GM18873 (cell line): ENCODE data around the gene FAM89A.
"Not testable (repeated sequence)": the region's sequence is repeated elsewhere in the genome, so short reads cannot be mapped to it uniquely, and the experiment has no call there.

ENCODE experiments used
- ATAC-seq: cut with Tn5 transposase; IDR thresholded peaks from one replicate; pipeline ENCODE4 v1.9.1; 2021; ENCODE audit warnings: mild to moderate bottlenecking, moderate library complexity, moderate number of reproducible peaks; ENCODE audit not compliant: unreplicated experiment, low FRiP score

Gene FAM89A

DNA sequence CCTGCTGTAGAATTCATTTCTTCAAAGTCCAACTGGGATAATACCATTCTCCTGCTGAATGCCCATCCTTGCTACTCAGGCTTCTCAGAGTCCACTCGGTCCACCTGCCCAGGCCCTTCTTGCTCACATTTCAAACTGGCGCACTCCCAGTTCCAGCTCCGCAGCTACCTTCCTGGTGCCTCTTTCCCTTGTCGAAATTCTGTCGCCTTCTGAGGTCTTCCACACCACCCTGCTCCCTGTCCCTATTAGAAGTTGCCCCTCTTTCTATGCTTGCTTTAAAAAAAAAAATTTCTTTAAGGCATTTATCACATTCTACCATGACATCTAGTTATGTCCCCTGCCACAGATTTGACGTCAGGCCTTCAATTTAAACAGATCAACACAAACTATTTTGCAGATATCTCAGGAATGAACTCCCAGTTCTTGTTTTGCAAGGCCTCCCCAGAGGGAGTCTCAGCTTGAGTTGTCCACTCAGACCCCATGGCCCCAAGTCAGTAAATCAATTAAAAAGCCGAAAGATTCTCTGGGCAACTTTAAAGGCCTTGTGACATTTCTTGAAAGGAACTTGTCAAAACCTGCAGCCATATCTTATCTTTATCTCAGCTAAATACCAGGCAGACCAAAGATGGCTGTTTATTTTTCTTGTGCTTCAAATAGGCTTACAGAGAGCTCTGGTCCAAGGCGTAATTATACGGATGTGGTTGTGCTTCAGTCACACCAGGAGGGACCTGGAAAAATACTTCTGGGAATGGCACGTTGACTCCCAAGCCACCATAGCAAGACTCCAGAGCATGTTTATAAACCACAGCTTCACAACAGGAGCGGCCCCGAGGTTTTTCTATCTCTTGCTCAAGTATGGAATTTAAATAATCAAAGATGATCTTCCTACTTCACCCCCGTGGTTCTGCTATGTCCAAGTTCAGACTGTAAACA lies 2.2 kb downstream of the FAM89A start:
- no peak for ATAC-seq

DNA sequence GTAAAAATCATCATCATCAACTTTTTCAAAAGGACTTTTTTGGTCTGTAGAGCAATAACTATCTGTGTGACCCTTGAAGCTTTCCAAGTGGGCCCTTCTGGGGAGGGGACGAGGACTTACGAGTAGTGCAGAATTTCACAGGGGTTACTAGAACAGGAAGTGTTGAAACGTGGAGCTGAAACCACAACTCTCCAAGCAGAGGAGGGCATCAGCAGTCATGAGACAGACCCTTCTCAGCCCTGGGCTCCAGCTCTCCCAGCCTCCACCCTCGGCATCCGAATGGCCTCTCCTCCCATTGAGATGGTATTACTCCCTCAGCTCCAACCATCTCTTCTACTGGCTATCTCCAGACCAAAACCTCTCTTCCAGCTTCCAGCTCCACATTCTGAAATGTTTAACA lies 3.6 kb downstream of the FAM89A start:
- no peak for ATAC-seq

DNA sequence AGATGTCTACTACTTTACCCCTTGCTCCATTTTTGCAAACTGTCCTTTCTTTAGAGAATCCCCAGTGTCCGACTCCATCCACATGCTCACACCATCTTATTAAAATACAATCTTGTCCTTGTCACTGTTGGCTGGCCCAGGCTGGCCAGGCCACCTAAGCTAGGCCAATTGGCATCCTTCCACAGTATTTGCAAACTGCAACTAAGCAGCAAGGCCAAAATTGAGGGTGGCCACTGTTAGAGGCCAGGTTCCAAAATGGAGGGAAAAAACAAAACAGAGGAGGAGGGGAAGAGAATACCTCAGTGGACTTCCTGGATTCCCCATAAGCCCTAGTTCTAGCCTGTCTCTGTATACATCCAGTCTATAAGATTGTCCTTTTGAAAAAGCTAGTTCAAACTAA lies 4.3 kb downstream of the FAM89A start:
- no peak for ATAC-seq

DNA sequence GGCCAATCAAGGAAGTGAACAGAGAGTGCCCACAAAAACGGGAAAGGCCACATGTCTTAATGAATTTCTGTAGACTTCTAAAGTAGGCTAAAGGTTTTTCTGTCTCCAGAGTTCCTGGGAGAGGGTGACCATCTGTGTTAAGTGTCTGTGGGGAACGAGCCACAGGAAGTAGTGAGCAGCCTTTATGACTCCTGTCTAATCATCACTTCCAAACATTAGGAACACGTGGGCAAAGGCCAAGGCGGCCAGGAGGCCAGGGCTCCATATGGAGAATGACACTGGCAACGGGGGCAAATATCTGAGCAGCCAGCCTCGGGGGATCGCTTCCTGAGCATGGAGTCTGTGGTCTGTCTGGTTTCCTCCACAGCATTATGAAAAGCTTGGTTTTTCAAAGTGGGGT lies 7.1 kb downstream of the FAM89A start:
- no peak for ATAC-seq

DNA sequence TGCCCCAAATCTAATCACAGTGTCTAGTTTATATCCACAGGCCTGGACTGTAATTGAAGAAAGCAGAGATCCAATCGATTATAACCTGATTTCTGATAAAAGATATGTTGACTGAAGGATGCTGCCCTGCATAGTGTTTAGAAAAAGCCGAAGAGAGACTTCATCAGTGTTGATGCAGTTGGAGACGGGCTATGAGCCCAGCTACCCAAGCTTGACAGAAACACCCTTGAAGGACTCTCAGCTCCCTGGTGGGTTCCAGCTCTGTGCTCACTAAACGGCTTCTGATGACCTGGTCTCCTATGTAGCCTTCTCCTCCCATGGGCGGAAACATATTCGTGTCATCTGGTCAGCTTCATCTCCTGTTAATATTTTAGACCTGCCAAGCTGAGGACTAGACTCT lies 10.2 kb downstream of the FAM89A start:
- ATAC-seq: no peak

DNA sequence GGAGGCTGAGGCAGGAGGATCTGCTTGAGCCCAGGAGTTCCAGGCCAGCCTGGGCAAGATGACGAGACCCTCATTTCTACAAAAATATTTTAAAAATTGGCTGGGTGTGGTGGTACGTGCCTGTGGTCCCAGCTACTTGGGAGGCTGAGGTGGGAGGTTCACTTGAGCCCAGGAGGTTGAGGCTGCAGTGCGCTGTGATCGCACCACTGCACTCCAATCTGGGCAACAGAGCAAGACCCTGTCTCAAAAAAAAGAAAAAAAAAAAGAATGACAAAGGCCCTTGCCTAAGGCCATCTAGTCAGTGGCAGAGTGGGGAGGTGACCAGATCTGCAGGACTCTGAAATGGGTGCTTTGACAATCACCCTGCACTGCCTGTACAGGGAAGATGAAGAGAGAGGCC lies 10.8 kb downstream of the FAM89A start:
- not testable (repeated sequence) for ATAC-seq

DNA sequence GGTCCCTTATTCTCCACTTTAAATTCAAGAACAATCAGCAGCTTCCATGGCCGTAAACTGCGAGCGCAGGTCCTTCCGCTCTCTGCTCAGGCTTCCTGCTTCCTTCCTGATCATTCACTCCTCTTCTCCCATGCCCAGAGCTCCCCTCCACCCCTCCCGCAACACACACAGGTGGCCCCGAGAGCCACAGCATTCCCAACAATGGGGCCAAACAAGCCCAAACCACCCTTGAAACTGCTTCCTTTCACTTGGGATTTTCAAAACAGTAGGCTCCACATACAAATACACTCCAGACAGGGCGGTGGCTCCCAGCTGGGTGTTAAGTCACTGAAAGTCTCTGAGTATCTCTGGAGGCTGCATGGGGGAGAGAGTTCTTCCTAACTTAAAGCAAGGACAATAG lies 11.4 kb downstream of the FAM89A start:
- ATAC-seq: no peak

DNA sequence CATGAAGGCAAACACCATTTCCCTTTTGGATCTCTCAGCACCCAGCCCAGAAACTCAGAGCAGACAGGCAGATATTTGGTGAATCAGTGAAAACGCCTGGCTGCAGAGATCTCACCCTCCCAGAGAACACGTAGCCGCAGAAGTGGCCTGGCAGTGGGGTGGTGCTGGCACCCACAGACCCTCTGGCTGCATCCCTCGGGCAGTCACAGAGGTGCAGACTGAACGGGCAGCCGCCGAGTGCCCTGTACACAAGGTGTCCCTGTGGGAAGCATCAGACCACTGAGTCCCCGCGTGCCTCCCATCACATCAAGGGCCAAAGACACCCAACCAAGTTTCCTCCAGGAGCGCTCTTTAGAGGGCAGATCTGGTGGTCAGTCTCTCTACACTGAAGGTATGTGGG lies 12.1 kb downstream of the FAM89A start:
- no peak for ATAC-seq

DNA sequence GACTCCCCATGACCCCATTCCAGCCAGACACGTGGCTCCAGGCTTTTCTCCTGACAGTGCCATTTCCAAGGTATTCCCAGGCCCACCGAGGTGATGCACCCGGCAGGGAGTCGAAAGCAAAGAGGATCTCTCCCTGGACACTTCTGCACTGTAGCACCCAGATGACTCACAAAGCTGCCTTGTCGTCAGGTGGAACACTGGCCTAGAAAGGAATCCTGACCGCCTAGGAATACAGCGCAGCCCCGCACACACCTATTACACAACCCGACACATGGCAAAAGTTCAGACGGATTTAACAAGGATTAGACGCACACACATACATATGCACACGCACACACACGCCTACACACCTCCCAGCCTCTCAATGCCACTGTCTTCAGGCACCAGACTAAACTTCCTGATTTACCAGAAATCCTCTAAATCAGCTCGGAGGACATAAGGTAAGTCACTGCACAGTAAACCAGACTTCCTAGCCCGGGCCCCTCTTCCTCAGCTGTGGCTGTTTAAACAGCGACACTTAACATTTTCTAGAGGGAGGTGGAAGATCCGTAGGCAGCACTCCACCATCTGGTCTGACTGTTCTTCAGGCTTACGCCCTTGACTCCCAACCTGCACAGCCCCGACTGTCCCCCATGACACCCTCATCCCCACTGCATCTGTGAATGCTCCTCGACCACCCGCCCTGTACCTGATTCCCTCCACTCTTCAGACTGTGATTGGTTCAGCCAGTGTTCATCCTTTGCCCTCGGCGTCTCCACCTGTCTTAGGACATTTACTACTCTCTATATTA lies 12.7 kb downstream of the FAM89A start:
- ATAC-seq: no peak

DNA sequence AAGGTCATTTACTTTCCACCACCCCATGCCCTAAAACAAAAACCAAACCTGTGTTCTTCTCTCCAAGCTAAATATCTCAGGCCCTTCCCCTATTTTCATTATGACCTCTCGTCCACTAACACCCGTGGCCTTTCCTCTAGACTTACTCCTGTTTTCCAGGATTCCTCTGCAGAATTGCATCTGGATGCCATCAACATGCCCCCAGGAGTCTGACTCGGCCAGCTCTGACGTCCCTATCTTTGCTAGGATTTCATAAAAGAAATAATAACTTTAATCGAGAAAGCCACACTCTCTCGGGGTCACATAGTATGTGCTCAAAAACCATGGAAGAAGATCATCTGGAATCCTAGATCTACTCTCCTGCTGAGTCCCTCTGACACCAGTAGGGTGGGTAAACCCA lies 13.5 kb downstream of the FAM89A start:
- no peak for ATAC-seq

DNA sequence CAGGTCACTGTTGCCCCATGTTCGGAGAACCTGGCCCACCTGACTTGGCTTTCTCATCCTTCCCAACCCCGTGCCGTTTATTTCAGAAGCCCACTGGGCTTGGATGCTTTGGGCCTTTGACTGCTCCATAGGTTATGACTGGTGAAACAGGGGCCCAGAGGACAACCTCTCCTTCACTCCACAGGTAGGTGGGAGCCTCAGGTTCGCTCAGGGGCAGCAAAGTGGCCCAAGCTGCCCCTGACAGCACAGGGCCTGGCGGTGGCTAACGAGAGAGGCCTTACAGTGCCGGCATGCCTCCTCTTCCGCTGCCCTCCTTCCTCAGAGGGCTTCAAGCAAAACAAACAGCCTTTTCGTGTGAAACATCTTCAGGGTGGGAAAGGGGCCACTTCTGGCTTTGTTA lies 16.9 kb downstream of the FAM89A start:
- no peak for ATAC-seq

DNA sequence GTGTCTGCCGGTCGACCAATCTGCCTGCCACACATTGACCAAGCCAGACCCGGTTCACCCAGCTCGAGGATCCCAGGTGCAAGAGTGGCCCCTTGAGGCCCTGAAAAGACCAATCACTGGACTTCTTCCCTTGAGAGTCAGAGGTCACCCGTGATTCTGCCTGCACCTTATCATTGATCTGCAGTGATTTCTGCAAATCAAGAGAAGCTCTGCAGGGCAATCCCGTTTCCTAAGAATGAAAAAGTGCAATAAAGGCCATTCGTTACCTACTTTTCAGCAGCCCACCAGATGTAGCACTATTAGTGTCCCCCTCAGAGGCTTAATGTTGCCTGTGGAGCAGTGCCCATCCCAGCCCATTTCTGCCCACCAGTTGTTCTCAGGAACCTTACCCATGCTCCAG lies 17.5 kb downstream of the FAM89A start:
- ATAC-seq: not testable (repeated sequence)

DNA sequence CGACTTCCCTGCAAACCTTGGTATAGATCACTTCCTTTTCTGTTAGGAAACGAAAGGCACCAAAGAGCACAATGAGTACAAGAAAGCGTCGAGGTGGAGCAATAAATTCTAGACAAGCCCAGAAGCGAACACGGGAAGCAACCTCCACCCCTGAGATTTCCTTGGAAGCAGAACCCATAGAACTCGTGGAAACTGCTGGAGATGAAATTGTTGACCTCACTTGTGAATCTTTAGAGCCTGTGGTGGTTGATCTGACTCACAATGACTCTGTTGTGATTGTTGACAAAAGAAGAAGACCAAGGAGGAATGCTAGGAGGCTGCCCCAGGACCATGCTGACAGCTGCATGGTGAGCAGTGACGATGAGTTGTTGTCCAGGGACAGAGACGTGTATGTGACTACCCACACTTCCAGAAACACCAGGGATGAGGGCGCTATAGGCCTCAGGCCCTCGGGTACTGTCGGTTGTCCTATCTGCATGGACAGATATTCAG lies 18.5 kb downstream of the FAM89A start:
- ATAC-seq: no peak

DNA sequence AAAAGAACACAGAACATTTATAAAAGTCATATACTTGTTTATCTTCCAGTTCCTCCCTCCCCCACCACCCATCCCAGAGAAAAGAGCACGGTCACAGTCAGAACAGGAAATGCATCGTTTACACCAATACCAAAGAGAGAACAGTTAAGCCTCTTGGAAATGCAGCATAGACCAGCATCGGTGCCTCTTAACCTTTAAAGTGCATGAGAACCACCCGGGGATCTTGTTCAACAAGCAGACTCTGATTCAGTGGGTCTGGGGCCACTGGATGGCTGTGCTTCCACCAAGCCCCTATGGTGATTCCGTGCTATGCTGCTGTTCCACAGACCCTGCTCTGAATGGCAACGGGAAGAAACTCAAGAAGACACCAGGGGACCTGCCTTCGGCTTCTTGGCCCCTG lies 19.2 kb downstream of the FAM89A start:
- ATAC-seq: no peak

DNA sequence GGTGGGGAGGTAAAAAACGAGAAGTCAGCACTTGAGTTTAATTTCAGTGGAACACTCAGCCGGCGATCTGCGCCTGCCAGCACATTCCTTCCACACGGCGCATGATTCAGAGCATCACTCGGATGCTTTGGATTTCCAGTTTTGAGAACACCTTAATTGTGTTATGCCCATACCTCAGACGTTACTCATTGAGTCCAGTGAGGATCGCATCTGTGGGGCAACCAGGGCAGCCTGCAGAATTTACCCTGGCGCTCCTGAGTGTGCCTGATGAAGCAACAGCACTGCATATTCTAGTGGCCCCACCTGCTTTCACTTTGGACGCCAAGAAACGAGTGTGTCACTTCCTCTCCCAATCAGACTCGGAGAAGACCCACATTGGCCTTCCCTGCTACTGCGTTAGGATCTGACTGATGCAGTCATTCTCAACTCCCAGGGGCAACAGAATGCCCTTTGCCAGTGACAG lies 19.9 kb downstream of the FAM89A start:
- ATAC-seq: no peak

DNA sequence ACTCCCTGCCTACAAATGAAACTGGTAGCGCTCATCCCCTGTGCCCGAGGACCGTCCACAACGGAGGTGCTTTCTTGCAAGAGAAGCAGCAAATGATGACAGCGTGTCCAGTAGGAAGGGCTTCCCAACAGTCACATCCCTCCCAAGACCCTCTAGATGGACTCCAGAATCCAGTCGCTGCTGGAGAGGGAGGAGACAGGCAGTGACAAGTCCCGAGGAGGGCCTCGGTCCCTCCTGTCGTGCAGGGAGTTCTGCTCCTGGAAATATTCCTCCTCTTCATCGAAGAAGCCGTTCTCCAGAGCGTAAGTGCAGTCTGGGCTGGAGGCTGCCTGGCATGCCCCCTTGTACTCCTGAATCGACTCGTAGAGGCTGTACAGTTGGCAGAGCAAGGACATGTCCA lies 20.3 kb downstream of the FAM89A start:
- ATAC-seq: no peak

DNA sequence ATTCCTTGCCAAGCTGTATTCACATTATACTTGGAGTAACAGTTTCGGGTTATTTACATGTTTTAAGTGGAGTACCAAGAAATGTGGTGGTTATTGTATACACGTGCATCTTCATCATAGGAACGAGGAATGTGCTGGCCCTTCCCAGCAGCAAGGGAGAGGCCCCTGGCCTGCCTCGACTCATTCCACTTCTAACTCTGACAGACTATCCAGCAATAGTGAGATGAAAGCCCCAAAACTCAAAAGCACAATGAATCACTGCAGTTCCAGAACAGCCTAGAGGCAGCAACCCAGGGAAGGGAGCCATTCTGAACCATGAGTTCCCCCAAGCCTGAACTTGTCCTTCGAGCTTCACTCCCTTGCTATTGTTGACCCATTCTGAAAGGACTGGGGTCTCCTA lies 23.1 kb downstream of the FAM89A start:
- no peak for ATAC-seq

DNA sequence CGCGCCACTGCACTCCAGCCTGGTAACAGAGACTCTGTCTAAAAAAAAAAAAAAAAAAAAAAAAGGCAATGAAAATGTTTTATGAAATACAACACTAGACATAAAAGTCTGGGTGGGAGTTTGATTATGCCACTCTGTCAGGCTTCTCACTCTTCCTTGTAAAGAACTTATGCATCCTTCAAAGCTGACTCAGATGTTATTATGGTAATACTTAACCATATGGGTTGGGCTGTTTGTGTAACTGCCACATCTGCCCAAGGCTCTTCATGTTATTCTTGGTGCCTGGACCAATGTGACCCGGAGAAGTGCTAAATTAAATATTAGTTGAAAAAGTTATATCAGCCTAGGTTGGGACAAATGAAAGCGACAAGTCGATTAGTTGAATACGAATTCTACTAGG lies 23.8 kb downstream of the FAM89A start:
- no peak for ATAC-seq

DNA sequence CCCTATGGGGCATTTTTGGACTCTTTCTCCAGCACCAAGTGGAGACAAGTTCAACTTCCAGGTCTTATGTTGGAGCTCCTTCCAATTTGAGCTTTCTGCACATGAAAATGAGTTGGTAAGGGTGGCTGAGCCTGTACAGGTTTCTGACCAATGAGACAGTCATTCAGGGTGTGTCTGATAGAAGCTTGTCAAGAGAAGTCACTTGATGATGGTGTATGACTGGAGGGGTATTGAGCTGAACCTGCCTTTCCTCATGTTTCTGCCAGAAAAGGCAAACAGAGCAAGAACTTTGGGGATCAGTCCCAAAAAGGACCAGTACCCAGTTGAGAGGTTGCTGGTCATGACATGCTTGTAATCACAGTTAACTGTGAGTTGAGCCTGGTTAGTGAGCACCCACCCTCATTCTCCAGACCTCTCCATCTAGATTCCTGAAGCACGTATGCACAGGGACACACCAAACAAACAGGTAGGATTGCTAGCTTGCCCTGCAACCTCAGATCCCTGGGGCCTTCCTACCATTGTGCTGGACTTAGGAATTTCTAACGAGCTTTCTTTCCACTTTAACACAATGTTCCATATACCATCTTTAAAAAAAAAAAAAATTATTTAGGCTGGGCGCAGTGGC lies 26.6 kb downstream of the FAM89A start:
- no peak for ATAC-seq

DNA sequence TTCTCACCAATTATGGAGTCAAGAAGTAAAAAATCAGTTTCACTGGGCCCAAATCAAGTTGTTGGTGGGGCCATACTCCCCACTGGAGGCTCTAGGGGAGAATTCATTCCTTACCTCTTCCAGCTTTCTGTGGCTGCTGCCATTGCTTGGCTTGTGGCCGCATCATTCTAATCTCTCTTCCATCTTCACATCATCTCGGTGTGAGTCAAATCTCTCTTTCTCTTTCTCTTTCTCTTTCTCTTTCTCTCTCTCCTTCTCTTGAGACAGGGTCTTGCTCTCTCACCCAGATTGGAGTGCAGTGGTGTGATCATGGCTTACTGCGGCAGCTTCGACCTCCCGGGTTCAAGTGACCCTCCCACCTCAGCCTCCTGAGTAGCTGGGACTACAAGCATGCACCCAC lies 28.1 kb downstream of the FAM89A start:
- ATAC-seq: no peak

DNA sequence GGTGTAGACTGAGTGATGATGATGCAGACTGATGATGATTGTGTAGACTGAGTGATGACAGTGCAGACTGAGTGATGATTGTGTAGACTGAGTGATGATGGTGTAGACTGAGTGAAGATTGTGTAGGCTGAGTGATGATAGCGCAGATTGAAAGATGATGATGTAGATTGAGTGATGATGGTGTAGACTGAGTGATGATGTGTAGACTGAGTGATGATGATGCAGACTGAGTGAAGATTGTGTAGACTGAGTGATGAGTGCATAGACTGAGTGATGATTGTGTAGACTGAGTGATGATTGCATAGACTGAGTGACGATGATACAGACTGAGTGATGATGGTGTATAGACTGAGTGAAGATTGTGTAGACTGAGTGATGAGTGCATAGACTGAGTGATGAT lies 28.7 kb downstream of the FAM89A start:
- no peak for ATAC-seq
